Heart left ventricle (tissue), 16 donors: Measurements from ENCODE around the gene INO80E. TPM values are rescaled to one million over a fixed set of nuclear protein-coding genes. Genes with fewer than 3 reads are reported as not detected.
A peak's percentile ranks its signal among the peaks of the same experiment; 100 is the strongest.
"Not testable (repeated sequence)": the region's sequence is repeated elsewhere in the genome, so short reads cannot be mapped to it uniquely, and the experiment has no call there.

Experiments used
- ATAC-seq, 4 donors: fragments of 200-7000 bp; cut with Tn5 transposase; one replicate each; pipeline ENCODE4 v1.9.1; 2020 to 2022; ENCODE audit warnings: moderate library complexity in 4 of 4, mild to moderate bottlenecking in 3 of 4, moderate number of reproducible peaks in 1 of 4
- DNase-seq, 5 donors: peaks; one replicate each; pipeline ENCODE4 v3.0.0-alpha.2; 2020
- H3K27ac ChIP-seq, 12 donors: fragments of 200-600 bp; sonication (generic) in 4 of 12; one replicate each; pipeline versions ENCODE4 v1.5.0 to v1.8.0; 2016 to 2022; ENCODE audit warnings: mild to moderate bottlenecking in 2 of 12
- H3K27me3 ChIP-seq, 9 donors: fragments of 200-600 bp; sonication (generic) in 2 of 9; one replicate each; pipeline versions ENCODE4 v1.5.1 to v1.8.0; 2016 to 2022; ENCODE audit warnings: mild to moderate bottlenecking in 3 of 9
- H3K36me3 ChIP-seq, 9 donors: fragments of 200-600 bp; sonication (generic) in 2 of 9; one replicate each; pipeline versions ENCODE4 v1.5.0 to v1.8.0; 2018 to 2022; ENCODE audit warnings: mild to moderate bottlenecking in 2 of 9
- H3K4me1 ChIP-seq, 12 donors: fragments of 200-600 bp; sonication (generic) in 4 of 12; one replicate each; pipeline versions ENCODE4 v1.5.0 to v1.8.0; 2016 to 2022; ENCODE audit warnings: mild to moderate bottlenecking in 3 of 12
- H3K4me3 ChIP-seq, 12 donors: fragments of 200-600 bp; sonication (generic) in 4 of 12; one replicate each; pipeline versions ENCODE4 v1.5.0 to v1.8.0; 2017 to 2022; ENCODE audit warnings: mild to moderate bottlenecking in 9 of 12, moderate library complexity in 4 of 12
- H3K9me3 ChIP-seq, 12 donors: fragments of 200-600 bp; sonication (generic) in 4 of 12; one replicate each; pipeline versions ENCODE4 v1.5.0 to v1.8.0; 2016 to 2022; ENCODE audit warnings: mild to moderate bottlenecking in 1 of 12
- CTCF ChIP-seq, 12 donors: fragments of 200-600 bp; sonication (generic) in 4 of 12; IDR thresholded peaks; one replicate each; pipeline versions ENCODE4 v1.5.0 to v1.8.0; 2018 to 2022; ENCODE audit warnings: antibody characterized with exemption in 12 of 12, mild to moderate bottlenecking in 5 of 12
- POLR2A ChIP-seq, 2 donors: fragments of 450-650 bp; IDR thresholded peaks; one replicate each; pipeline ENCODE4 v1.6.1; 2017; ENCODE audit warnings: antibody characterized with exemption in 2 of 2, mild to moderate bottlenecking in 2 of 2, moderate library complexity in 2 of 2
- WGBS, 4 donors: extraction: QIAGEN DNeasy Blood & Tissue Kit in 2 of 4; methylation state at CpG; one replicate each; pipeline versions ENCODE4 v1.1.5 to v1.1.7; 2013 to 2018; 5-methylcytosine and 5-hydroxymethylcytosine counted together
- intact Hi-C, 10 donors: fragments of 100-400 bp; cut with DNase I; formaldehyde crosslinking; loops; one replicate each; pipeline versions ENCODE4 v1.11.1 to v1.14.2; 2022
- polyA plus RNA-seq, 2 donors: library from polyadenylated mRNA; stranded (reverse); fragments of 200-250 nt; gene quantifications; one replicate each; pipeline ENCODE4 v1.2.3, GENCODE V29; 2013
- total RNA-seq, 9 donors: library from RNA; depleted of rRNA in 2 of 9; stranded (reverse); fragments of >200 nt in 2 of 9; fragmentation: NEBNext Ultra II Directional in 3 of 9; extraction: Animal tissue kit (Norgen Biotek cat#: 25700) in 3 of 9; gene quantifications; one replicate each; pipeline versions ENCODE4 v1.1.0 to v1.2.4, GENCODE V29; 2016 to 2023
- donor health status: ischemic (EF 13 %, LVEDD 7.1; RV severe dilation, severe dysfunction).
- donor health status: healthy with polysubstance abuse.
- donor health status: DM: no; HTN: yes; CAD: no.
- donor health status: DM: no; HTN: no; CAD: no.
- donor health status: ischemic (EF 25% LVEDD 6.9; RV normal size, moderate dysfunction).
- donor health status: ischemic (EF 25% LVEDD 5.7; RV mildly dilated, moderate dysfunction).
- donor health status: healthy.
- donor health status: DM: yes; HTN: yes; CAD: no.
- donor health status: ischemic (EF 35%, LVEDD 5.7; RV mildly dilated, moderate dysfunction).
- donor health status: nonischemic (EF 11% LVEDD 7.7; RV severe dilation, severe dysfunction).
- donor health status: DM: yes; HTN: yes; CAD: no.
- donor health status: PGD.
- donor health status: ischemic (EF 29% LVEDD 5.4; RV normal size, mild dysfunction).
- donor health status: nonischemic (EF 23%, LVEDD 6.1; RV moderate dilation, normal function).

INO80E gene
- total and polyA plus RNA-seq, 11 donors: 27.6 to 71.5 (median 33.9) TPM

GRCh38 chr16:30032083-30032819 is 36.2 kb downstream of the INO80E start:
- DNase-seq (no peak), ATAC-seq (peak in 1 of 4 donors; percentile 29)
- WGBS, 4 donors: 19 to 31% (median 26%) methylated on average over 11 to 12 of the region's 12 CpGs
- intact Hi-C loops: loop anchor here in 1 of 10 donors (10.0 kb wide), 1 partner anchor 63 kb away; the partner anchor contains the start of genes TBX6 and YPEL3
- H3K27me3 ChIP-seq: peaks cover 25 to 86% (median 67%) of the 10 kb centered on the region in 9 donors
- no peaks in the 10 kb centered on the region for H3K9me3 ChIP-seq
- H3K36me3 ChIP-seq: no peaks in the 10 kb centered on the region
- peaks cover 0 to 11% (median 0%) of the 10 kb centered on the region in 12 donors for H3K4me1 ChIP-seq
- no peak overlapping the region for H3K4me3 ChIP-seq
- no peak overlapping the region for H3K27ac ChIP-seq
- TF ChIP-seq POLR2A (IDR thresholded peaks at IDR 0.05) (no peak), CTCF (IDR thresholded peaks at IDR 0.05) (peak; percentile 38 to 63 (median 54))

GRCh38 chr16:30033270-30033669 is 37.2 kb downstream of the INO80E start:
- DNase-seq: no peak
- TF ChIP-seq POLR2A (IDR thresholded peaks at IDR 0.05) (no peak), CTCF (IDR thresholded peaks at IDR 0.05) (no peak)
- Histone ChIP-seq H3K27ac (no peak overlapping the region), H3K4me3 (no peak overlapping the region), H3K36me3 (no peaks in the 10 kb centered on the region), H3K9me3 (no peaks in the 10 kb centered on the region), H3K27me3 (peaks cover 25 to 82% (median 65%) of the 10 kb centered on the region in 9 donors), H3K4me1 (peaks cover 0 to 11% (median 0%) of the 10 kb centered on the region in 12 donors)
- intact Hi-C loops: loop anchor here in 1 of 10 donors (10.0 kb wide), 1 partner anchor 62 kb away; the partner anchor contains the start of genes TBX6 and YPEL3
- 76 to 85% (median 78%) methylated on average over 7 of the region's 7 CpGs for WGBS, 4 donors
- no peak for ATAC-seq

- Histone ChIP-seq H3K4me3 (no peak overlapping the region), H3K4me1 (no peaks in the 10 kb centered on the region), H3K36me3 (no peaks in the 10 kb centered on the region), H3K9me3 (no peaks in the 10 kb centered on the region), H3K27me3 (peaks cover 0 to 15% (median 4%) of the 10 kb centered on the region in 9 donors), H3K27ac (no peak overlapping the region)
- DNase-seq (no peak), ATAC-seq (no peak)
- 70 to 85% (median 73%) methylated on average over 5 of the region's 5 CpGs for WGBS, 4 donors
- no peak for TF ChIP-seq POLR2A (IDR thresholded peaks at IDR 0.05)
- TF ChIP-seq CTCF (IDR thresholded peaks at IDR 0.05): no peak
- intact Hi-C loops: no loop called here
These were observed 44.2 kb downstream of the INO80E start for GRCh38 chr16:30040221-30040620.

GRCh38 chr16:30040690-30041089 is 44.6 kb downstream of the INO80E start:
- H3K36me3 ChIP-seq, H3K27ac ChIP-seq, intact Hi-C loops, DNase-seq, H3K4me3 ChIP-seq, ATAC-seq, H3K9me3 ChIP-seq, H3K4me1 ChIP-seq: not testable (repeated sequence)
- 84 to 88% (median 86%) methylated on average over 5 of the region's 5 CpGs for WGBS, 4 donors
- peaks cover 0 to 11% (median 0%) of the 10 kb centered on the region in 9 donors for H3K27me3 ChIP-seq
